NCI-H526 treated with DMSO at 0.1 percent for 48 hours (cell line): ENCODE measurements around the gene NFKBIE.

Source experiments
- DNase-seq: peaks from one replicate; lab custom pipeline; 2025; lab: John Stamatoyannopoulos, UW

Gene NFKBIE

DNA sequence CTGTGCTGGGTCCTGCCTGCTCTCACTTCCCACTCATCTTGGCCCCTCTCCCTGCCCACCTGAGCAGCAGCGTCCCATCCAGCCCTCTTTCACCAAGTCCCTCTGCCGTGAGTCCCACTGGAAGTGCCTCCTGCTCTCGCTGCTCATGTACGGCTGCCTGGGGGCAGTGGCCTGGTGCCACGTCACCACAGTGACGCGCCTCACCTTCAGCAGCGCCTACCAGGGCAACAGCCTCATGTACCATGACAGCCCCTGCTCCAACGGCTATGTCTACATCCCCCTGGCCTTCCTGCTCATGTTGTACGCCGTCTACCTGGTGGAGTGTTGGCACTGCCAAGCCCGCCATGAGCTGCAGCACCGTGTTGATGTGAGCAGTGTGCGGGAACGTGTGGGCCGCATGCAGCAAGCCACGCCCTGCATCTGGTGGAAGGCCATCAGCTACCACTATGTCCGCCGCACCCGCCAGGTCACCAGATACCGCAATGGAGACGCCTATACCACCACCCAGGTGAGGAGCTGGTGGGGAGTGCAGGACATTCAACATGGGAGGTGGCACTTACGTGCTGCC, 7.7 kb upstream of the NFKBIE start:
- no peak for DNase-seq

DNA sequence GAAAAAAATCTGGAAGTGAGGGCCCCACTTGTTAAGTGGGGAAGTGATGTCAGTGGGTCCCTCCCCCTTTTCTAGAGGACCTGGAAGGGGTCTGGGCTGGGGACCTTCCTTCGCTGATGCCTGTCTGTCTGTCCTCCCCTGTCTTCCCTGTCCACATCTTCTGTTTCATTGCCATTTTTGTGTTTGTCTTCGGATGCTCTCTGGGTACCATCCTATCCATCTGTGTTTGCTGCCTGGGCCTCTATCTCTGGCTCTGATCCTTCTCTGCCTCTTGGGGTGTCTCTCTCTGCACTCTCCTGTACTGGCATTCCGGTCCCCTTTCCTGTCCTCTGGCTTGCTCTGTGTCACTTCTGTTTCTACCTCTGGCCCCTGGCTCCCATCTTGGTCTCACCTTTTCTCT, 7.2 kb upstream of the NFKBIE start:
- DNase-seq, result no peak

DNA sequence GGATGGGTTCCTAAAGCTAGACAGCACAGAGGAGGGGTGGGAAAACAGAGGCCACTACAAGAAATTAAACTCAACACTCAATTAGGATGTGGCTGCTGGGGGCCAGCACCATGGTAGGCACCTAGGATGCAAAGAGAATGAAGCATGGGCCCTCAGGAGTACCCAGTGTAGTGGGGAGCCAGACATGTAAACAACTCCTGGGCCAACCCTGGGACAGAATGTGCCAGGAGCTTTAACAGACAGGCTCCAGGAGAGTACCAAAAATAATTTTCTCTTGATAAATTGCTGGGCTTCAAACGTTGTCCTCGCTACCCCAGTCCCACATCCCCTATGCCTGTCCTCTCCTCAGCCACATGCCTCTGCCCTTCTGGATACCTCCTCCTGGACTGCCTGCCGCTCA, 6.6 kb upstream of the NFKBIE start:
- DNase-seq, result no peak

DNA sequence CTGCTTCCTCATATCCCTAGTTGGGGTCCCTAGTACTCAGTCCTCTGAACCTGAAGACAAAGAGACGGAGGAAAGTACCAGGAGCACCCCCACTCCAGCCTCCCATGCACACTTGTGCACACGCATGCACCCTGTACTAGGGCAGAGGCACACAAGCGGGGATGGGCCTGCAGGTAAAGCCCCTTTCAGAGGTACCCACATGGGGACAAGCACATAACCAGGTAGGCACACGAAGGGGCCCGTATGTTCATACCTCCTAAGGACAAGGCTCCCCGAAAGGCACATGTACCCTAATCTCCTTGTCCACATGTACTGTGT, 6.0 kb upstream of the NFKBIE start:
- no peak for DNase-seq

DNA sequence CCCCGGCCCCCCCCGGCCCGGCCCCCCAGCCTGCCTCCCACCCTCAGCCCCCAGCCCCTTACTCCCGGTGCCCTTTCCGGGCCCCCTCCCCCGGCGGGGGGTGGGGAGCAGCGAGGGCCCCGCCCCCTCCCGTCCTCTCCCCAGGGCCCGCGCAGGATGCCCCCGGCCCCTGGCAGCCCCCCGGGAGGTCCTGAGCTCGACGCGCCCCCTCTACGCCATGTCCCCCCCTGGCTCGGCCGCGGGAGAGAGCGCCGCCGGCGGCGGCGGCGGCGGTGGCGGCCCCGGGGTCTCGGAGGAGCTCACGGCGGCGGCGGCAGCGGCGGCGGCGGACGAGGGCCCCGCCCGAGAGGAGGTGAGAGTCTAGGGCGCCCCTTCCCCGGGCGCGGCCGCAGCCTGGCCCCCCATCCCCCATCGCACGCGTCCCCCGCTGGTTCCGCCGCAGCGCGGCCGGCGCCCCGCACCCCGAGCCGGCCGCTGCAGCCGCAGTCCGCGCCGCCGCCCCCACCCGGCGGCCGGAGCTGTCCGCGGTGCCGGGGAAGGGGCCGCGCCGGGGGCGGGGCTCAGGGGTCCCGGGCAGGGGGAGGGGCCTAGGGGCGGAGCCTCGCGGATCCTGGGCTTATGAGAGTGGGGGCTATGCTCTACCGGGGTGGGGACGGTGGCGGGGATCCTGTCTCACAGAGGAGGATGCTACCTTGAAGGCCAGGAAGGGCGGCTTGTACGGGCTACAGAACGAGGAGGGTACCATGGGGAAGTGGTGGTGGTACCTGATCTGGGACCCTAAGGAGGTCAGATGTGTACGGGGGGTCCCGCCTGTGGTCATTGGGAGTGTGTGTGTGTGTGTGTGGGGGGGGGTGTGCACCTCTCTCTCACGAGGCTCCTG, 5.4 kb upstream of the NFKBIE start:
- no peak for DNase-seq

DNA sequence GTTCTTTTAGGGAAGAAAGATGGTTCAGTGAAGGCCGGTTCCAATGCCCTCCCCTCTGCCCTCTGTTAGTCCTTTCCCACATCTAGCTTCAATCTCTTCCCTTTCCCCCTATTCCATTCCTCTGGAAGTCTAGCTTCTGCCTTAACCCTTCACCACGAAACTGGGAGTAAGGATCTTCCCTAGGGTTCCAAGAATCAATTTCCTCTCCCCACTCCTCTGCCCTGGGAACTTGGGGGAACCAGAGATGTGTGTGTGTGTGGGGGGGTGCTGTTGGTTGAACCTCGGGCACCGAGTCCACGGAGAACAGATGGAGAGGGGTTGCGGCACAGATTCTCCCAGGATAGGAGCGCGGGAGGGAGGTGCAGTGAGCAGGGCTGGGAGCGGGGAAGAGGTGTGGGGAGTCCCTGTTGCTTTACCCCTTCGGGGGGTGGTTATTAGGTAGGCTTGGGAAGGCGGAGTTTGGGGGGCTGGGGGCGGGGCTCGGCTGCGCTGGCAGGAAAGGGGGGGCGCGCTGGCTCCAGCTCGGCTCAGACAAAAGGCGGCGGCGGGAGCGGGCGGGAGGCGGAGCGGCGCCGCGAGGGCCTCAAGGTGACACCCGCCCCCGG, 4.7 kb upstream of the NFKBIE start, which contains the start of gene TMEM151B:
TMEM151B (plus strand) TSS at position 530 of the 605 bp plus-strand sequence. CDS start 293 bp downstream, outside the sequence.
- no peak for DNase-seq

DNA sequence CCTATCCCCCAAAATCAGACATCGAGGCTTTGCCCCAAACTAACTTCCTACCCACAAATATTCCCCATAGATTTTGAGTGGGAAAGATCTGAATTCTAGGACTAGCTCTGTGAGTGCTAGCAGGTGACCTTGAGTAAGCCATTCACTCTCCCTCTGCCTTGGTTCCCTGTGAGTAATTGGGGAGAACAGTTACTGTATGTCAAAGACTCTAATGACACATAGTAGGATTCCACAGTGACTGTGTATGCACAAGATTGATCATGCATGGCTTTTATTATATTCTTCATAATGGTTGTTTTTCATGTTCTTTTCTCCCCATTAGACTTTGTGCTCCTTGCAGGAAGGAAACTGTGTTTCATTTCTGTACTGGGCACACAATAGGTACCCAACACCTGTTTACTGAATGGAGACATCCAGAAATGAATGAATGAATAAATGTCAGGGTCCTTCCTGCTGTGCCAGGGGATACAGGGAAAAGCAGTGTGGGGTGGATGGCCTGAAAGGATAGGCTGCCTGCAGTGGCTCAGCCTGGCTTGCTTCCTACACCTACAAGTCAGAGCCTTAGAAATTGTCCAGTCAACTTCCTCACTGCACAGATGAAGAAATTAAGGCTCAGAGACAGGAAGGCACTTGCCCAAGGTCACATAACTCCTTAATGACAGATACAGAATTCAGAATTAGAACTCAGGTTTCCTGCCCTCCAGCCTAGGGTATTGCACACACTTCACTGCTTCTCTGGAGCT, 4.0 kb upstream of the NFKBIE start:
- DNase-seq, result no peak

DNA sequence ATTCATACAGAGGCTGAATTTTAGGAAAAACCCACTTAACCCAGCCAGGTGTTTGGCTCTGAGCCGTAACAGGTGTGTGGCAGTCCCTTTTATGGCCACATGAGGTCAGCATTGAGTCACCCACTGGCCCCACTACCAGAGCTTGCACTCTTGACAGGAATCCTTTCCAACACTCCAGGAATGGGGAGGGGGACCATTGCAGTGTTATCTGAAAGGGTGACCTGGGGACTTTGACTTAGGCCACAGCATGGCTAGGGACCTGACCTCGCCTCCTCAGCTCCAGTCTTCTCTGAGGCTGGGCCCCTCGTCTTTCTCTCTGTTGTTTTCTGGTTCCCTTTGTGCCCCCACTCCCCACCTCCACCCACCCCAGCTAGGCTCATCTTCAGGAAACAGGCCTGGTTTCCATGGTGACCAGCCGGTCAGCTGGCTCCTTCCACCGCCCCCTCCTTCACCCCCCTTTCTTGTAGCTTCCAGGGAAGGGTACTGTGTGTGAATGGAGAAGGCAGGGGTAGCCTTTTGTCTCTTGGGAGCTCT, 2.8 kb upstream of the NFKBIE start:
- DNase-seq, result peak; percentile 21

DNA sequence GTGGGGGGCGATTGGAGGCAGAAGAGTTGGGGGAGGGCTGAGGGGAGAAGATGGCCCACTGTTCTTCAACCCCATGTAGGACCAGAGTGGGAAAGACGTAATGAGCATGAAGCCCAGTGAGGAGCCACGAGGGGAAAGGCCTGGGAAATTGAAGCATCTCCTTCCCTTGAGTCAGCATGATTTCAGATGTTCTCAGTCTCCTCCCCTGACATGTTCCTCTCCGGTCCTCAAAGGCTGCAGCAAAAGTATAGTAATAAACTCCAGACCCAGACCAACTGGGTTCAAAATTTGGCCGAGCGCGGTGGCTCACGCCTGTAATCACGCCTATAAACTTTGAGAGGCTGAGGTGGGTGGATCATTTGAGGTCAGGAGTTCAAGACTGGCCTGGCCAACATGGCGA, 1.9 kb upstream of the NFKBIE start:
- DNase-seq, result no peak

DNA sequence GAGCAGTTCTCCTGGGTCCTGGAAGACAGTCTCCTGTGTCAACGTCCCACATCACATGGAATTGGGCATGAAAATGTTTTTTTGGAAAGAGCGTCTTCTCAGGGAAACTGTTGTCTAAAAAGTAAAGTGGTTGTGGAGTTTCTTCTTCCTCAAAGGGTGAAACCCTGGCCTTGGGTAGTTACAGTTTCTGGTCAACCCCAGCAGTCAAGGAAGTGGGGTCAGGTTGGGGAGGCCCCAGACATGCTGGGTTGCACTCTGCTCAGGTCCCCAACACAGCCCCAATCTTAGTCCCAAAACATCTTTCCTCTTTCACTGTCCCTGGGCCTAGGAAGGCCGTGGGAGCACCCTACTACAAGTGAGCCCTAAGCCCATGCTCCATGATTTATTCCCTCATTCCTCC, 996 bp upstream of the NFKBIE start:
- DNase-seq, result no peak

DNA sequence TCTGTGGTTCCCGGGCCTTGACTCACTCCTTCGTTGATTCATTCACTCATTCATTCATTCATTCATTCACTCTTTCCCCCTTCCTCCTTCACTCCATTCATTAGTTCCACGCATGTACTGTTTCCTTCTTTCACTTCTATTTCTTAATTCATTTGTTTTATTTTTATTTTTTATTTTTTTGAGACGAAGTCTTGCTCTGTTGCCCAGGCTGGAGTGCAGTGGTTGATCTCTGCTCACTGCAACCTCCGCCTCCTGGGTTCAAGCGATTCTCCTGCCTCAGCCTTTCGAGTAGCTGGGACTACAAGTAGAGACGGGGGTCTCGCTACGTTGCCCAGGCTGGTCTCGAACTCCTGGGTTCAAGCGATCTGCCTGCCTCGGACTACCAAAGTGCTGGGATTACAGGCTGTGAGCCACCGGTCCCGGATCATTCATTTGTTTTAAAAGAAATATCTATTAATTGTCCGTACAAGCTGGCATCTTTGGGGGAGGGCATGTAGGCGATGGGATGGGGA, 427 bp upstream of the NFKBIE start:
- DNase-seq, result no peak

DNA sequence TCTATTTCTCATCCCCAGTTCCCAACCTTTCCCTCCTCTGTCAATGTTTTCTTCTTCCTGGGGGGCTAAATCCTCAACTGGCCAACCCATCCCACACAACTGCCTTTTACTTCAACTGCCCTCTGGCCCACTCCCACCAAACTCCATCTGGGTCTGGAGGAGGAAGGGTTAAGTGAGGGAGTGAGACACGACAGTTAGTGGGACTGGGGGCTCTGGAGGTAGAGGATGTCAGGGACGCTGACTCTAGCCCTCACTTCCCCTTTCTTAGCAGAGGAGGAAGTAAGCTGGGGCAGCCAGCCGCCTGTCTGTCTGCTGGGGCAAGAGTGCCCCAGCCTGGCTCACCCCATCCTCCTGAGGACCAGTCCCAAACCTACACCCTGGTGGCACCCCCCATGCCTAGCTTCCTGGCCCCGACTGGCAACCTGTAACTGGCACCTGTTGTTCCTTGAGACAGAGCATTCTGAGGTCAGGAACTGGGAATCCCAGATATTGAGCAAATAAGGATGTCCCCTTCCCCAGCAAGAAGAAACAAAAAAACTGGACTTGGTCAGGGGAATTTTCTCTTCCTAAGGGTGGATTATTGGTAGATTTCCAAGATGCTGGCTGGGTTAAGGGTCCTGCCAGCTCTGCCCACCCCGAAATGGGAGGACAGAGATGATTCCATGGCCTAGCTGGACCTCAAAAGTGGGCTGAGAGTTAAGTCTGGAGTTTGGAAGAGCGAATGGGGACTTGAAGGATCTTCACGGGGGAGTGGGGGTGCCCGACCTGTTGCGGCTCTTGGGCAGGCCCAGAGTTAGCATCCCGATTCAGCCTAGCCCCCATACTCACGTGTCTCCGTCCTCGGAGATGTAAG, 971 bp downstream of the NFKBIE start:
- no peak for DNase-seq

DNA sequence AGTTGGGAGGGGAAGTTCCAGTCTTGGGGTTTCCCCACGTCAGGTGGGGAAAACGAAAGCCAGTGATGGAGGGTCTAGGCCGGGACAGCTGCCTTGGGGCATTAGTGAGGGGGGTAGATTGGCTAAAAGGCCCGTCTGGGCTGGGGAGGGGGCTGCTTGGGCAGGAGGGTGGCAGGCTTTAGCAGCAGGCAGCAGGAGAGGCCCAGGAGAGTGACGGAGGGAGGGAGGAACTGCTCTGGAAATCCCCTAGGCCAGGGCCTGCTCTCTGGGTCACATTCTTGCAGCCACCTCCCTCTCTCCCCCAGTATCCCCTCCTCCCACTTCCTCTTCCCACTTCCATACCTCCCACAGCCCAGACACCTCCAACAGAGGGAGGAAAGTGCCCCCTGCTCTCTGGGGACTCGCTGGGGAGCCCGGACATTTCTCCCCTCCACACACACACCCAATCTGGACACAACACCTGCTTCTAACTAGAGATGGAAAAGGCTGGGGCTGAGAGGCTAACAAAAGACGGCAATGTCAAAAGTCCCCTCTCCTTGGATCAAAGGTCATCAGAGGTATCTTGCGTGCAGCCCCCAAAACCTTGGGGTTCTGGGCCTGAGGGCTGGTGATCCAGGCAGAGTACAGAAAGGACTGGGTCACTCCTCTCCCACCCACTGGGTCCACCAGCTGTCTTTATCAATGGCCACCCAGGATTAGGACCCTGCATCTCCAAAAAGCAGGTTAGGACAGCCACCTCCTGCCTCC, 1.8 kb downstream of the NFKBIE start:
- no peak for DNase-seq

DNA sequence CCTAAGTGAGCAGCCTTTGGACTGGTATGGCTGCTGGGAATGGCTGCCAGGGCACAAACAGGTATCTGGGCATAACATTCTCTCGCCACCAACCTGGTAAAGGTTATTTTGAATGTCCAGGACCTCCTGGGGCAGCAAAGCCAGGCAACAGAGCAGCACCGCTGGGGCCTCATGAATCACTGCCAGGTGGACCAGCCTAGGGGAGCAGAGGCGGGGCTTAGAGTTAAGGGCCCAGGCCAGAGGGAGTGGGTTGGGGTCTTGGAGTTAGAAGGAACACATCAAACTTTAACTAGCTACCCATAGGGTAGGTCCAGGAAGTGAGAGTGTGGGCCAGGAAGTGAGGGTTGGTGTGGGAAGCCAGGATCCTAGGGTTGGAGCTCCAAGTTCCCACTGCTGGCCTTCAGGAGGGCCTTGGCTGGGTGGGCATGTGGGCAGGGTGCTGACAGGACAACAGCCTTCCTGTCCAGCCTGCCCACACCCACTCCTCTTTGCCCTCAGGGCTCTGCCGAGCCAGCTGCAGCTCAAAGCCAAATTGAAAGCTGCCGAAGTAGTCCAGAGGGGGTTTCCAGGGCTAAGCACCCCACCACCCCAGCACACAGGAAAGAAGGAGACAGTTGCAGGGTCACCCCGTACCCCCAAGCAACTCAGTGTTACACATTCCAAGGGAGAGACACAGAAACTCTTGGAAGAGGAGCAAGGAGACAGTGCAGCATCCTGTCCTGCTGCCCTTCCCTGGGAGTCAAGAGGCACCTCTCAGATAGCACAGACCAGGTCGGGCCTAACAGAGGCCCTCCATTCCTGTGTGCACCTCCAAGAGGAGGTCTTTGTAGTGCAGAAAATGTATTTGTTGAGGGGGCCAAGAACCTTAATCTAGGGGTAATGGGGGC, 2.6 kb downstream of the NFKBIE start:
- no peak for DNase-seq

DNA sequence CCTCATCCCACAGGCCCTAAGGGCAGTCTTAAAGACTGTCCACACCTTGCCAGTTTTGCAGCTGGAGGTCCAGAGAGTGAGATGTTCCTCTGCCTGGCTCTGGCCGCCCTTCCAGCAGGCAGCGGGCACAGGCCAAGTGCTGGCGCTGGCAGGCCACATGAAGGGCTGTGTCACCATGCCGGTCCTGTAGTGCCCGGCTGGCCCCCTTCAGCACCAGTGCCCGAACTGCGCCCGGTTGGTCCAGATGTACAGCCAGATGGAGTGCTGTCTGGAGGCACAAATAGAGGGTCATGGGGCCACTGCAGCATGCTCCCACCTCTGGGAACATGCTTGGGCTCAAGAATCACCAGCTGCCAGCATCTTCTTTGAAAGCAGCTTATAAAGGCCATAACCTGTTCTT, 3.8 kb downstream of the NFKBIE start:
- no peak for DNase-seq

DNA sequence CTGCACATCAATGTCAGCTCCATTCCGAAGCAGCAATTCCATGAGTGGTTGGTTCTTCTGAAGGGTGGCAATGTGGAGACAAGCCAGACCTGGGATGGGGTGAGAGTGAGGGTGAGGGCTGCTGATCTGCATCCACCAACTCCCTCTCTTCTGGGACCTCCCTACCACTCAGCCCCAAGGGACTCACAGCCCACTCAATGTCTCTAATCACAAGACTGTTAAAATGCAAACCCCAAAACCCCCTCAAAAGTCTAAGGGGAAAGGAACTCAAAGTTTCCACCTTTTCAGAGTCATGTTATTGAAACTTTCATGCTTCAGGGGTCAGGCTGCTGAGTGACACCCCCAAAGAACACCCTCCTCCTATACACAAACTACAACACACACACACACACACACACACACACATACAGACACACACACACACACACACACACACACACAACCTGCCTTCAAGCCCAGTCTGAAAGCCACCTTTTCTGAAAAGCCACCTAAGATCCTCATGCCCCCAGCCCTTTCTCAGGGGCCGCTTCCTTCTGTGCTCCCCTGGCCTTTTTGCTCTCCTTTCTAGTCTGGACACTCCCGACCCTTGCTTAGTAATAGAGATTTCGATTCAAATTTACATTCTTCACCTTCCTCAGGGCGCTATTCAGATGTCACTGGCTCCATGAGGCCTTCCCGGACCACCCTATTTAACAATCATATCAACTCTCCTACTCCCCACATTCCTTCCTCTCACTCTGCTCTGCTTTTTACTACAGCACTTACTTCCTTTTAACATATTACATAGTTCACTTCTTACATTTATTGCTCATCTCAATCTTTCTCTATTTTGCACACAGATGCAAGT, 4.7 kb downstream of the NFKBIE start:
- no peak for DNase-seq

DNA sequence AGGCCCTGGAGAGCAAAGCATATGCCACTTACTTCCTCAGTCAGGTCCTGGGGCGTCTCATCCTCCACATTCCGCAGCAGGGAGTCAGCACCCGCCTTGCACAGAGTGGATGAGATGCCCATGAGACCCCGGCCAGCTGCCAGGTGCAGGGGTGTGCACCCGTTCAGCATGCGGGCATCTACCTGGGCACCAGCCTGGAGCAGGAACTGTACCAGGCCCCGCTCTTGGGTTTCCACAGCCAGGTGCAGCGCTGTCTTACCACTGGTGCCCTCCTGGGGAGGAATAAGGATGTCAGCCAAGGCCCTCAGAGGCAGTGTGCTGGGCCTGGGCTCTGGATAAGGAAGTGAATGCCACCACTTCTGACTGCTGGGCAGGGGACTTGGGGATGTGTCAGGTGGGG, 5.3 kb downstream of the NFKBIE start:
- no peak for DNase-seq

DNA sequence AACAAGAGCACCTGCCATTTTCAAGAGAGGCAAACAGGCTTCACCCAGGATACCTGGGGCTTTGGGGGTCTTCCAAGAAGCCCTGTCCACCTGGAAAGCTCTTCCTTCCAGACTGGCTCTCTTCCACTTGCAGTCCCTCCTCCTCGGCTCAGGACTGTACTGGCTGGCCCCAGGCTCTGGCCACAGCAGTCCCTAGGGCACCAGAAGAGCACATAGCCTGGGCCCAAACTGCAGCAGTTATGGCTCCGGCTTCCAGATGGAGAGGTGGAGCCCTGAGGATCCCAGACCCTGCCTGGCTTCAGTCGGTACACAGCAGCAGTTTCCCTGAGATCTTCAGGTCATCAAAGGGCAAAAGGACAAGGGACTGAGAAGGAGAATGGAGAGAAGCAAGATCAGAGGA, 6.4 kb downstream of the NFKBIE start:
- DNase-seq, result no peak
